ENCODE data around the gene BMPR1A.

Gene BMPR1A

DNA sequence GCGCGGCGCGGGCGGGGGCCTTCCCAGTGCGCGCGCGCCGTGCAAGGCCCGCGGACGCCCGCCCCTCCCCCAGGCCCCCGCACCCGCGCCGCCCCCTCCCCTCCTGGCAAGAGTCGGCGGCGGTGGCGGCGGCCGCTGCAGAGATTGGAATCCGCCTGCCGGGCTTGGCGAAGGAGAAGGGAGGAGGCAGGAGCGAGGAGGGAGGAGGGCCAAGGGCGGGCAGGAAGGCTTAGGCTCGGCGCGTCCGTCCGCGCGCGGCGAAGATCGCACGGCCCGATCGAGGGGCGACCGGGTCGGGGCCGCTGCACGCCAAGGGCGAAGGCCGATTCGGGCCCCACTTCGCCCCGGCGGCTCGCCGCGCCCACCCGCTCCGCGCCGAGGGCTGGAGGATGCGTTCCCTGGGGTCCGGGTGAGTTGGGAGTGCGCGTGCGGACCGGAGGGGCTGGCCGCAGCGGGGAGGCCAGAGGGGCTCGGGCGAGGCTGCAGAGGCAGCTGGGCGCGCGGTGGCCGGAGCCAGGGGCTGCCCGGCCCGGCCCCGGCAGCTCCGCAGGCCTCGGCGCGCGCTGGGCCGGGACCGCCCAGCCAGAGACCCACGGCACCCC lies at the start of gene BMPR1A:
TSS of gene BMPR1A (plus strand) at position 109 of the 602 bp plus-strand sequence. CDS start 119,400 bp downstream, outside the sequence.
- no peak for DNase-seq

GRCh38 chr10:86706977-86707376 lies 49.4 kb upstream of the BMPR1A start:
- DNase-seq = no peak

GRCh38 chr10:86707505-86707904 lies 48.9 kb upstream of the BMPR1A start:
- DNase-seq = no peak

DNA sequence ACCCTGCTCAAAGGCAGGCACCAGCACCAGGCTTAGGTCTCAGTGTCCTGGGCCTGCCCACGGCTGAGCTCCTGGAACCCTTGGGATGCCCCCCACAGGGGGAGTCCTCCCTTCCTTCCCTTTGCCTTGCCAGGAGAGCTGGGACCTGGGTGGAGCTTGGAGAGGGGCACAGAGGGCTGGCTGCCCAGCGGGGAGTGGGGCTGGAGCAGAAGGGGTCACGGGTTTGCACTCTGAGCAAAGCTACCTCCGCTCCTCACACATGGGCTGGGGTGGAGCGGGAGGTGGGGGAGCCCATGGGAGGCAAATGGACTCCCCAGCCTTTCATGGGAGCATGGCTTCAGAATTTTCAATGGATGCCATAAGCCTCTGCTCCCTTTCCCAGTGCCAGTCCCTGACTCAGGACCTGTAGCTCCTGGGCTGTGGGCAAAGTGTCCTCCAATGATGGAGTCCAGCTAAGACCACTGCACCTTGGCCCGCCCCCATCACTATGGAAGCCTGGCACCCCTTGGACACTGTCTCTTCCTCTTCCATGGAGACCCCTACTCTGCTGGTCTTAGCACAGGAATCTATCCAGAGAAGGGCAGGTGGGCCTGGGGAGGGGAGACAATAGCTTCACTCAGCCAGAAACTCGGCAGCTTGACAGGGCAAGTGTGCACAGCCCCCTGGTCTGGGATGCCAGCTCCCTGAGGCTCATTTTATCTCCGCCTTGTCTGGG lies 48.2 kb upstream of the BMPR1A start:
- no peak for DNase-seq

DNA sequence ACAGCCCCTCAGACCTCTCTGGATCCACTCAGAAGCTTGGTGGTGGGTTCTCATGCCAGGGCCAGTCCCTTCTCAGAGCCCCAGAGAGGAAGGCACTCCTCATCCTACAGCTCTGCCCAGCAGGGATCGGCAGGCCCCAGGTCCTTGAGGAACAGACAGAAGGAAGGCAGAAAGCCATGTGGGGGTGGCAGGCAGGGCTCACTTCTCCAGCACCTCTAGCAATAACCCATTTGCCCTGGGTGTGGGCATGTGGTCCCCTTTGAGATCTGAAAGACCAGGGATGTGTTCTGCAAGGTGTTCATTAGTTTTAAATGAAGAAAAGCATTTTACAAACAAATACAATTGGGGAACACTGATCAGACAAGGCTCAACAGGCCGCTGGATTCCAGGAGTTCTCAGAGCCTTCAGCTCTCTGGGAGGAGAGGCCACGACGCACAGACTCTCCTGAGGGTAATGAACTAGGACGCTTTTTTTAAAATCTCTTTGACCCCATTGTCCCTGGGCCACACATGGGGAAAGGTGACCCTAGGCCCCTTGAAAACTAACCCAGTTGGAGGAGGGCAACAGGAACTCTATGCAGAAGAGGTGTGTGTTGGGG lies 47.5 kb upstream of the BMPR1A start:
- no peak for DNase-seq

- no peak for DNase-seq
Measured at GRCh38 chr10:86709396-86710185, 46.8 kb upstream of the BMPR1A start.

DNA sequence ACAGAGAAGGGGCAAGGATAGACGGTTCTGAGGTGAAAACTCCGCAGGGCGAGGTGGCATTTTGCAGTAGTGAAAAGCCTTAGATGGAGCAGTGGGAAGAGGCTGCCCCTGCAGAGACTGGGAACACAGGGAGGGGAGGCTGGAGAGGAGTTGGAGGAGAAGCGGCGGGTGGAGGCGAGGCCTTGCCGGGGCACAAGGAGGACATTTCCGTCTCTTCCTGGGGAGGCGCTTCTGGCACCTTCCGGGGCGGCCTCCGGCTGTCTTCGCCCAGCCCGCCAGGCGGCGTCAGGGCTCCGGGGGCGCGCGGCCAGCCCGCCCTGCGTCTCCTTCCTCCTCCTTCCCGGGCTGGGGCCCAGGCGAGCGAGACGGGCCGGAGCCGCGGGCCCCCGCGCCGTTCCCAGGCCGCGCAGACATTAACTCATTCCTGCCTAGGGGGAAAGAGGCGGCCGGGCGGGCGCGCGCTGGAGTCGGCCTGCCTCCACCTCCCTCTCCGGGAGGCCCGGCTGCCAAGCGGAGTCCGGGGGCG lies 45.4 kb upstream of the BMPR1A start:
- peak; percentile 35 for DNase-seq

DNA sequence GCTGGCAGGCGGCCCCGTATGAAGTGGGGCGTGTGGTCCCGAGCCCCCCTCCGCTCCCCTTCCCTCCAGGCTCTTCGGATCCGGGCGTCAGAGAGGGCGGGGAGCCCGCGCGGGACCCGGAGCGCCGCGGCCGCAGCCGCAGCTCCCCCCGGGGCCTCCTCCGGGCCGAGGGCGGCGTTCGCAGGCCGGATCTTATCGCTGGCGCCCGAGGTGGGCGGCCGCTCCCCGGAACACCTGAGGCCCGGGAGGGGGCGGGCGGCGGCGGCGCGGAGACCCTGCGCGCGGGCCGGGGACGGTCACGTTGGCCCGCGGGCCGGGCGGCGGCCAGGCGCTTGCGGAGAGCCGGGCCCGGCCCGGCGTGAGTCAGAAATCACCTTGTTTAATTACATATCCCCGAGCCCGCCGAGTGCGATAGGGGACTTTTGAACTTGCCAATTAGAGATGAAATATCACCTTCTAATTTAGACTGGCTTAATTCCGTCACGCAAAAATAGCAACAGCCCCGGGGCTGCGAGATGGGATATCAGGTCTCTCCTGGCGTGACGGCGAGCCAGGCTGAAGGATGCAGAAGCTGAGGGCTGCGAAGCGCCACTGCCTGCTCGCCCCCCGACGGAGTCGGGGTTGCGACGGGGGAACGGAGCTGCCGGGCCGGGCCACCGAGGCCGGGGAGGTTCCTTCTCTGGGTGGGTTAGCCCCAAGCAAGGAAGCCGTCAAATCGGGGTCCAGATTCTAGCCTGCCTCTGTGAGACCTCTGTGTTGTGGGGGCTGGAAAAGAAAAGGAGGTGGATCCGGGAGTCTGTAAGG lies 44.7 kb upstream of the BMPR1A start:
- no peak for DNase-seq

GRCh38 chr10:86712317-86712707 lies 44.1 kb upstream of the BMPR1A start:
- no peak for DNase-seq

DNA sequence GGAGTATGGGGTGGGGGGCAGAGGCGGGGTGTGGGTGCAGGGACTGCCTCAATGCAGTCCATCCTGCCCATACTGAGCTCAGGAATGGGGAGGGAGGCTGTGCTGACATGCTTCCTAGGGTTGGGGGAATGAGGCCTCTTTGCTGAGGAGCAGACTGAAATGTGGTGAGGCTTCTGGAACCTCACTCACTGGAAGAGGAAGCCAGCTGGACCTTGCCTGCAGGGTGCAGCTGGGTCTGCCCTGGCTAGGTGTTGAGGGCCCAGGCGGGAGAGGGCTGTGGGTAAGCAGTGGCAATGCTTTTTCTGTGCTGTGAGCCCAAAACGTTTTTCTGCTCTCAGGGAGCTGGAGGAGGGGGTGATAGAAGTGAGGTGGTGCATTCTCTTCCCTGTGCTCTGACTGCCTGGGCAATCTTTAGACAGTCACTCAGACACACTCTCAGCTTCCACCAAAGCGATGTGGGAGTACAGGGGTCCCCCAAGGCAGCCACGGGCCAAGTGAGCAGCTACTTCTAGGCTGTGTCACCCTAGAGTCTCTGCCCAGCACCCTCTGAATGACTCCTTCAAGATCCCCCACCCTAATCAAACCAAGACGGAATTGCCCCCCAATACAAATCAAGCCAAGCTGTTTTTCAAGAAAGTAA lies 41.1 kb upstream of the BMPR1A start:
- DNase-seq = no peak

DNA sequence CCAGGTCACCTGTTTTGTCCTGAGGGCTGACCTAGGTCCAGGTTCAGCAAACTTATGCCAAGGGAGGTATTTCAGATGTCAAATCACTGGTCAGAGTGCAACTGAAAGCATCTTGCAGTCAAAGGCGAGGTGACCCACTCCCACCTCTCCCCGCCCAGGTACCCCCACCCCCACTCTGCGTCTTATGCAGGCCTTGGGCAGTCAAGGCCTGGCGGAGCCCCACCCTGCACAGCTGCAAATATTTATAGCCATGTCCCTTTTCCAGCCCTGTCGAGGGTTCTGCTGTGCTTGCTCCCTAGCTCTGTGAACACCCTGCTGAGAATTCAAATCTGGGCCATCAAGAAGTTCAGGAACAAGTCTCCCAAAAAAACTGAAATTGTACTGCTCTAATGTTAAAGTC lies 40.6 kb upstream of the BMPR1A start:
- DNase-seq = no peak

- DNase-seq = no peak
Measured at GRCh38 chr10:86716466-86716865, 40.0 kb upstream of the BMPR1A start.

DNA sequence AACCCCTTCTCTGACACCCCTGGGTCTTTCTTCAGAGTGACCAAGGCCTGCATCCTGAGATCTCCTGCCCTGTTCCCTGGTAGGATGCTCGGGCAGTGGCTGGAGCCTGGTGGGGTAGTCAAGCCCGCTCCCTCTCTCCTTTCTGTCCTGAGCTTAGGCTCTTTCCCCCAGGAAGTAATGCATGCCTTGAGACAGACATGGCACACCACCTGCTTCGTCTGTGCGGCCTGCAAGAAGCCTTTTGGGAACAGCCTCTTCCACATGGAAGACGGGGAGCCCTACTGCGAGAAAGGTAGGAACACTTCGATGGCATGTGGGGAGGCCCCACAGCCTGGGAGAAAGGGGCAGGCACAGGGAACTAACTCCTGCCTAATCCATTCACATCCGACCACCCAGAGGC lies 37.9 kb upstream of the BMPR1A start:
- DNase-seq = no peak

- DNase-seq = no peak
Measured at GRCh38 chr10:86721232-86721631, 35.2 kb upstream of the BMPR1A start.

GRCh38 chr10:86723009-86723408 lies 33.4 kb upstream of the BMPR1A start:
- DNase-seq = no peak

GRCh38 chr10:86724445-86724844 lies 32.0 kb upstream of the BMPR1A start:
- no peak for DNase-seq

DNA sequence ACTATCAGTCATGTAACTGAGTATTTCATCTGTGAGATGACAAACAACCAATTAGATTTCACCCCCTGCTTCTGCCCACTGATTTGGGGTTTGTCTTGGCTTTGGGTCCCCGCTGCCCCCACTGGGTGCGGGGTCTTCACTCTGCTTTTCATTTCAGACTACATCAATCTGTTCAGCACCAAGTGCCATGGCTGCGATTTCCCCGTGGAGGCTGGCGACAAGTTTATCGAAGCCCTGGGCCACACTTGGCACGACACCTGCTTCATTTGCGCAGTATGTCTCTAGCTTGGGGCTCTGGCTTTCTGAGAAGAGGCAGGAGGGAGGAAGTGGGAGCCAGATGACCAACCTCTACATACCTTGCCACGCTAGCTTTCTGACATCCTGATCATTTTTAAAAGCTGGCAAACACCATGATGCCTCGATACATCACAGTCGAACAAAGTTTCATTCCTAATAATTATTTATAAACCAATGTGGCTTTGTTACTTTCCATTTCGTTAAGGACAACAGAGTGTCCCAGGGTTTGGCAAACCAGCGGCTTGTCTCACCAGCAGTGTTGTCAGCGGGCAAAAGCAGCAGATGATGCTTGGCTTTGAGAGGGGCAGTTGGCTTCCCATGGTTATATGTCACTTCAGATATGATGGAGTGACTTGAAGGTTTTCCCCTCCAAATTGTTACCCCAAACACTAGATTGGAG lies 30.3 kb upstream of the BMPR1A start:
- DNase-seq = no peak

GRCh38 chr10:86726677-86726999 lies 29.8 kb upstream of the BMPR1A start:
- no peak for DNase-seq

GRCh38 chr10:86727470-86727869 lies 28.9 kb upstream of the BMPR1A start:
- no peak for DNase-seq

GRCh38 chr10:86728056-86728455 lies 28.4 kb upstream of the BMPR1A start:
- DNase-seq = no peak

GRCh38 chr10:86729677-86730076 lies 26.7 kb upstream of the BMPR1A start:
- no peak for DNase-seq

DNA sequence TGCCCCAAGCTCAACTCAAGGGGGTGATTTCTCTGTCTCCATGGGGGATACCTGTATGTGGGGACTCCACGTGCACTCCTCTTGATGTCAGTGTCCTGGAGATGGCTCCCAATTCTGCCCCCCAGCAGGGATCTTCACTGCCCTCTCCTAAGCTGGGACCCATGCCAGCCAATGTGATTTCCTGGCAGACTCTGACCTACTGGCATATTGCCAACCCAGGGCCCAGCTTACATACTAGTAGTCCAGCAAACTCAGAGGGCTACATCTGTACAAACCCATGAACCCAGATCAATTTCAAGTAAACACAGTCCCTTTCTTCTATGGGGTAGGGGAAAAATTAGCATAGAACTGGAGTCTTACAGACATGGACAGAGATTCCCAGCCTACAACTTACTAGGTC lies 26.2 kb upstream of the BMPR1A start:
- DNase-seq = no peak
